ENCODE results near the gene BIN1.

The BIN1 gene

GRCh38 chr2:127137225-127137624 is 30.3 kb upstream of the BIN1 start:
- Histone ChIP-seq H4K8ac (ENCODE audit: low read depth, low read length) (no peak overlapping the region), H3K23ac (ENCODE audit: low read length) (no peak overlapping the region), H3K9ac (ENCODE audit: low read length) (no peak overlapping the region), H2AK5ac (ENCODE audit: low read length) (no peak overlapping the region), H3K4me2 (ENCODE audit: low read length) (no peak overlapping the region), H3K18ac (ENCODE audit: low read length) (no peak overlapping the region), H2BK120ac (ENCODE audit: insufficient read depth, low read length, poor library complexity) (no peak overlapping the region), H3K27me3 (ENCODE audit: insufficient read depth, low read length) (peaks cover 3% of the 10 kb centered on the region), H3K4me3 (ENCODE audit: low read depth, low read length) (no peak overlapping the region), H2AFZ (ENCODE audit: insufficient read depth, low read length, poor library complexity) (no peak overlapping the region), H2BK5ac (ENCODE audit: low read depth, low read length, poor library complexity) (no peak overlapping the region), H3K4me1 (ENCODE audit: control insufficient read depth in 1 of 2, insufficient read depth in 2 of 2, low read length in 2 of 2) (no peaks in the 10 kb centered on the region), H3K9me3 (ENCODE audit: insufficient read depth, low read depth, low read length) (peaks cover 6% of the 10 kb centered on the region), H4K91ac (ENCODE audit: low read depth, low read length) (no peak overlapping the region), H3K79me1 (ENCODE audit: low read length) (no peaks in the 10 kb centered on the region), H3K79me2 (ENCODE audit: control insufficient read depth, insufficient read depth, low read length, poor library complexity) (no peaks in the 10 kb centered on the region), H4K12ac (ENCODE audit: low read depth, low read length) (no peak overlapping the region), H3K27ac (ENCODE audit: low read depth, low read length) (no peak overlapping the region), H3K4ac (ENCODE audit: low read depth, low read length) (no peak overlapping the region), H3K14ac (ENCODE audit: low read length) (no peak overlapping the region), H3K36me3 (ENCODE audit: control insufficient read depth in 1 of 2, insufficient read depth in 2 of 2, low read length in 2 of 2) (no peaks in the 10 kb centered on the region), H2BK12ac (ENCODE audit: low read length) (no peak overlapping the region)
- no CpG with 5 or more reads among the region's 12 CpGs for WGBS (ENCODE audit: extremely low coverage, insufficient coverage, insufficient read length)
- no peak for DNase-seq

DNA sequence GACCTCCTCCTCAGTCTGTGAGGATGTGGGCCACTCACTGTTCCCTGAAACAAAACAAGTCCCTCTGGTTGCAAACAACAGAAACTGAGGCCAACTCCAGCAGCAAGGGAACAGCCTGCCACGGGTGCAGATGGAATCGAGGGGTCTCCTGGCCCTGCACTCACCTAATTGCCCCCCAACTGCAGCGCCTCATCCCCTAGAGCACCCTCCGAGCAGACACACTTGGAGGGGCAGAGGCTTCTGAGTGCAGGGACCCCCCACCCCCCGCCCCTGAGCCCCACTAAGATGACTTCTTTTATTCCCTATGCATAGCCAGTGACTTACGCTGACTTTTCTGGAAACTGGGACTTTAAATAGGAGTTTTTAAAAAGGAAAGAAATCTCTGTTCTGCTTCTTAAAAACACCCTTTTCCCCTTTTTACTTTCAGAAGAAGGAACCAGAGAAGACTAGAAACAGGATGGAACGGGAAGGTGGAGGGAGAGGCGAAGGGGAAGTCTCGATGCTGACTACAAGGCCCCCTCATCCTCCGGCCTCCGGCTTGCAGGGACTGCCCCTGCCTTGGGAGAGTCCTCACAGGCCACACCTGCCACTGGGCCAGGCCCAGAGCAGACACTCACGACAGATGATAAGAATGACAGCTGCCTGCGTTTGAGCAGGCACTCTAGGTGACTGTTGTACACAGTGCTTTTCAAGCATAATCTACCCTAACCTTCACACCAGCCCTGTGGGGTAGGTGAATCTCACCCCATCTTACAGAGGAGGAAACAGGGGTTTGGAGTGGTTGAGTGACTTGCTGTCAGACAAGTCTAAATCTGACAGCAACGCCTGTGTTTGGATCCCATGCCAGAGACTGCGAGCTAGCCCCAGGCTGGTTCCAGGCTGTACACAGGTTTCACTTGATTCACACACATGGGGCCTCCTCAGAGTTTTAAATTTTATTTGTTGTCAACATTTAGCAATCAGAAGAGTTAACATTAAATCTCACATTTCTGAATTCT is 28.2 kb upstream of the BIN1 start:
- no CpG with 5 or more reads among the region's 15 CpGs for WGBS (ENCODE audit: extremely low coverage, insufficient coverage, insufficient read length)
- Histone ChIP-seq H3K4me3 (ENCODE audit: low read depth, low read length) (no peak overlapping the region), H2BK5ac (ENCODE audit: low read depth, low read length, poor library complexity) (no peak overlapping the region), H3K14ac (ENCODE audit: low read length) (no peak overlapping the region), H3K27ac (ENCODE audit: low read depth, low read length) (no peak overlapping the region), H3K9ac (ENCODE audit: low read length) (no peak overlapping the region), H3K9me3 (ENCODE audit: insufficient read depth, low read depth, low read length) (peaks cover 3% of the 10 kb centered on the region), H4K91ac (ENCODE audit: low read depth, low read length) (no peak overlapping the region), H2AFZ (ENCODE audit: insufficient read depth, low read length, poor library complexity) (no peak overlapping the region), H3K79me2 (ENCODE audit: control insufficient read depth, insufficient read depth, low read length, poor library complexity) (no peaks in the 10 kb centered on the region), H3K4me1 (ENCODE audit: control insufficient read depth in 1 of 2, insufficient read depth in 2 of 2, low read length in 2 of 2) (no peaks in the 10 kb centered on the region), H3K4ac (ENCODE audit: low read depth, low read length) (no peak overlapping the region), H3K79me1 (ENCODE audit: low read length) (no peaks in the 10 kb centered on the region), H3K18ac (ENCODE audit: low read length) (no peak overlapping the region), H2BK120ac (ENCODE audit: insufficient read depth, low read length, poor library complexity) (no peak overlapping the region), H3K36me3 (ENCODE audit: control insufficient read depth in 1 of 2, insufficient read depth in 2 of 2, low read length in 2 of 2) (no peaks in the 10 kb centered on the region), H2BK12ac (ENCODE audit: low read length) (no peak overlapping the region), H4K8ac (ENCODE audit: low read depth, low read length) (no peak overlapping the region), H3K27me3 (ENCODE audit: insufficient read depth, low read length) (no peaks in the 10 kb centered on the region), H4K12ac (ENCODE audit: low read depth, low read length) (no peak overlapping the region), H3K23ac (ENCODE audit: low read length) (no peak overlapping the region), H3K4me2 (ENCODE audit: low read length) (no peak overlapping the region), H2AK5ac (ENCODE audit: low read length) (no peak overlapping the region)
- DNase-seq: no peak

GRCh38 chr2:127134235-127134634 is 27.3 kb upstream of the BIN1 start:
- no peaks in the 10 kb centered on the region for H3K36me3 ChIP-seq (ENCODE audit: control insufficient read depth in 1 of 2, insufficient read depth in 2 of 2, low read length in 2 of 2)
- no peak overlapping the region for H4K91ac ChIP-seq (ENCODE audit: low read depth, low read length)
- no peaks in the 10 kb centered on the region for H3K27me3 ChIP-seq (ENCODE audit: insufficient read depth, low read length)
- no peak overlapping the region for H3K9ac ChIP-seq (ENCODE audit: low read length)
- H2BK5ac ChIP-seq (ENCODE audit: low read depth, low read length, poor library complexity): no peak overlapping the region
- no peak overlapping the region for H3K23ac ChIP-seq (ENCODE audit: low read length)
- WGBS (ENCODE audit: extremely low coverage, insufficient coverage, insufficient read length): no CpG with 5 or more reads among the region's 4 CpGs
- DNase-seq: no peak
- H2AK5ac ChIP-seq (ENCODE audit: low read length): no peak overlapping the region
- no peak overlapping the region for H3K4me3 ChIP-seq (ENCODE audit: low read depth, low read length)
- H2BK12ac ChIP-seq (ENCODE audit: low read length): no peak overlapping the region
- H3K4me1 ChIP-seq (ENCODE audit: control insufficient read depth in 1 of 2, insufficient read depth in 2 of 2, low read length in 2 of 2): no peaks in the 10 kb centered on the region
- no peak overlapping the region for H3K4ac ChIP-seq (ENCODE audit: low read depth, low read length)
- no peak overlapping the region for H3K14ac ChIP-seq (ENCODE audit: low read length)
- no peak overlapping the region for H4K8ac ChIP-seq (ENCODE audit: low read depth, low read length)
- no peak overlapping the region for H3K27ac ChIP-seq (ENCODE audit: low read depth, low read length)
- H2AFZ ChIP-seq (ENCODE audit: insufficient read depth, low read length, poor library complexity): no peak overlapping the region
- H3K79me1 ChIP-seq (ENCODE audit: low read length): no peaks in the 10 kb centered on the region
- H3K79me2 ChIP-seq (ENCODE audit: control insufficient read depth, insufficient read depth, low read length, poor library complexity): no peaks in the 10 kb centered on the region
- H2BK120ac ChIP-seq (ENCODE audit: insufficient read depth, low read length, poor library complexity): no peak overlapping the region
- H3K9me3 ChIP-seq (ENCODE audit: insufficient read depth, low read depth, low read length): peaks cover 5% of the 10 kb centered on the region
- H3K4me2 ChIP-seq (ENCODE audit: low read length): no peak overlapping the region
- no peak overlapping the region for H3K18ac ChIP-seq (ENCODE audit: low read length)
- H4K12ac ChIP-seq (ENCODE audit: low read depth, low read length): no peak overlapping the region

DNA sequence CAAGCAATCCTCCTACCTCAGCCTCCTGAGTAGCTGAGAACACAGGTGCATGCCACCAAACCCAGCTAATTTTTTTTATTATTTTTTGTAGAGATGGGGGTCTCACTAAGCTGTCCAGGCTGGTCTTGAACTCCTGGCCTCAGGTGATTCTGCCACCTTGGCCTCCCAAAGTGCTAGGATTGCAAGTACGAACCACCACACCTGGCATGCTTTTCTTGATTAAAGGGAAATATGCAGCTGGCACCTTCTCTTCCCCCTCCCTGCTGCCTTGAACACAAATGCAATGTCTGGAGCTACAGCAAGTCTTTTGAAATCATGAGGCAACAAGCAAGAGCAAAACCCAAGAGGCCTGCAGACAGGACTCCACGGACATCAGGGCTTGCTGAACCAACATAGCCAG is 26.8 kb upstream of the BIN1 start:
- no peaks in the 10 kb centered on the region for H3K27me3 ChIP-seq (ENCODE audit: insufficient read depth, low read length)
- H3K4ac ChIP-seq (ENCODE audit: low read depth, low read length): no peak overlapping the region
- no peak overlapping the region for H3K23ac ChIP-seq (ENCODE audit: low read length)
- no peak overlapping the region for H3K4me3 ChIP-seq (ENCODE audit: low read depth, low read length)
- no peaks in the 10 kb centered on the region for H3K36me3 ChIP-seq (ENCODE audit: control insufficient read depth in 1 of 2, insufficient read depth in 2 of 2, low read length in 2 of 2)
- H3K4me1 ChIP-seq (ENCODE audit: control insufficient read depth in 1 of 2, insufficient read depth in 2 of 2, low read length in 2 of 2): no peaks in the 10 kb centered on the region
- no peak overlapping the region for H2BK5ac ChIP-seq (ENCODE audit: low read depth, low read length, poor library complexity)
- H3K9me3 ChIP-seq (ENCODE audit: insufficient read depth, low read depth, low read length): peaks cover 5% of the 10 kb centered on the region
- H4K12ac ChIP-seq (ENCODE audit: low read depth, low read length): no peak overlapping the region
- no peak overlapping the region for H3K4me2 ChIP-seq (ENCODE audit: low read length)
- H3K27ac ChIP-seq (ENCODE audit: low read depth, low read length): no peak overlapping the region
- H3K14ac ChIP-seq (ENCODE audit: low read length): no peak overlapping the region
- H4K8ac ChIP-seq (ENCODE audit: low read depth, low read length): no peak overlapping the region
- no peak overlapping the region for H3K18ac ChIP-seq (ENCODE audit: low read length)
- H2AK5ac ChIP-seq (ENCODE audit: low read length): no peak overlapping the region
- H2AFZ ChIP-seq (ENCODE audit: insufficient read depth, low read length, poor library complexity): no peak overlapping the region
- no peak for DNase-seq
- no peaks in the 10 kb centered on the region for H3K79me2 ChIP-seq (ENCODE audit: control insufficient read depth, insufficient read depth, low read length, poor library complexity)
- no peak overlapping the region for H4K91ac ChIP-seq (ENCODE audit: low read depth, low read length)
- no CpG with 5 or more reads among the region's 2 CpGs for WGBS (ENCODE audit: extremely low coverage, insufficient coverage, insufficient read length)
- no peak overlapping the region for H2BK12ac ChIP-seq (ENCODE audit: low read length)
- H3K9ac ChIP-seq (ENCODE audit: low read length): no peak overlapping the region
- no peak overlapping the region for H2BK120ac ChIP-seq (ENCODE audit: insufficient read depth, low read length, poor library complexity)
- H3K79me1 ChIP-seq (ENCODE audit: low read length): no peaks in the 10 kb centered on the region
